GM18505 (cell line): ENCODE results near the gene MYO9B.

ENCODE experiments used
- ATAC-seq: cut with Tn5 transposase; IDR thresholded peaks from one replicate; pipeline ENCODE4 v1.9.1; 2021; ENCODE audit not compliant: unreplicated experiment
- POLR2A ChIP-seq: IDR thresholded peaks from 4 replicates; pipeline ENCODE4 v1.6.1; 2011; ENCODE audit warnings: borderline replicate concordance; ENCODE audit not compliant: insufficient read depth, insufficient read length; ENCODE audit errors: extremely low read depth

MYO9B gene

DNA sequence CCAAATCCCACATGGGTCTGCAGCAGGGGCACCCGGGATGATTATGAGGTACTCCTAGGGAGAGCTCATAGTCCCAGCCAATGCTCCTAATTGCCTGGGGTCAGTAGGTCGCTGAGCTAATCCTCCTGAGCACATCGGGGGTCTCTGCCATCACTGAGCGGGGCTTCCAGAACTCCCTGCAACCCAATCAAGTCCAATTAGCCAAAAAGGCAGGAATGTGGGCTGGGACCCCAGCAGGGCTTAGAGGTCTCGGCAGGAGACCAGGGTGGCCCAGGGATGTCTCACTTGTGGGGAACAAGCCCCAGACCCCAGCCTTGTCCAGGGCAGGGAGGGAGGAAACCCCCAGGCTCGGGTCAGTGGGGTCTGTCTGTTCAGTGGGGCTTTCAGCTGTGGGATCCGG, 31.8 kb upstream of the MYO9B start:
- no peak for ATAC-seq
- no peak for TF ChIP-seq POLR2A

DNA sequence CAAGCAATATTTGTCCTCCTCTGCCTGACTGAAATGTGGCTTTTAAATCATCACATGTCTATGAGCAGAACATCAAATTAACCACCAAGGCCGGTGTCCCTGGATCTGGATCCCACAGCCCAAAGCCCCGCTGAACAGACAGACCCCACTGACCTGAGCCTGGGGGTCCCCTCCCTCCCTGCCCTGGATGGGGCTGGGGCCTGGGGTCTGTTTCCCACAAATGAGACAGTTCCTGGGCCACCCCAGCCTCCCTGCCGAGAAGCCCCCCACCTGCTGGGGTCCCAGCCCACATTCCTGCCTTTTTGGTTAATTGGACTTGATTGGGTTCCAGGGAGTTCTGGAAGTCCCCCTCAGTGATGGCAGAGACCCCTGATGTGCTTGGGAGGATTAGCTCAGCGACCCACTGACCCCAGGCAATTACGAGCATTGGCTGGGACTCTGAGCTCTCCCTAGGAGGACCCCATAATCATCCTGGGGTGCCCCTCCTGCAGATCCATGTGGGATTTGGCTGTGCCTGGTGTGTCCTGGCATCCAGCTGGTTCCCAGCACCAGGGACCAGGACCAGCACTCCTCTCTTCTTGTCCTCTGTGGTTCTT, 29.6 kb upstream of the MYO9B start:
- no peak for TF ChIP-seq POLR2A

DNA sequence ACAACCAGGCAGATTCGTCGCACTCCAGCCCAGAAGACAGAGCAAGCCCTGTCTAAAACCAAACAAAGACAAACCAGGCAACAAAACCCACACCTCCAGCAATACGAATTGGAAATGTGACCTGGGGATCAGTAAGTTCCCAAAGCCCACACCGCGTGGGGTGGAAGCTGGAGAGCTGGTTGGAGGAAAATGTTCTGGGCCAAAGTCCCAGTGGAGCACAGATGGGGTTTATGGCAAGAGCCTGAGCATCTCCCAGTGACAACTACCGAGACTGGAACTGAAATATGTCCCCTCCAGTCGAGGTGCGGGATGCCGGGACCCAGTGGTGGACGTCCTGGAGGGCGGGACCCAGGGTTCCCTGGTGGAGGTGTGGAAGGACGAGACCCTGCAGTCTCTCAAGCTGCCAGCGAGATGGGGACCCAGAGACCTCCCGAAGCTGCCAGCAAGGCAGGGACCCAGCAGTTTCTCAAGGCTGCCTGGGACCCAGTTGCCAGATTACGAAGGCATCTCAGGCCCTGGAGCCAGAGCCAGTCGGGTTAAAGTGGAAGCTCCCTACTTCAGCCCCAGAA, 26.6 kb upstream of the MYO9B start:
- no peak for ATAC-seq

More for the DNA sequence above, 29.6 kb upstream of the MYO9B start:
- no peak for ATAC-seq

DNA sequence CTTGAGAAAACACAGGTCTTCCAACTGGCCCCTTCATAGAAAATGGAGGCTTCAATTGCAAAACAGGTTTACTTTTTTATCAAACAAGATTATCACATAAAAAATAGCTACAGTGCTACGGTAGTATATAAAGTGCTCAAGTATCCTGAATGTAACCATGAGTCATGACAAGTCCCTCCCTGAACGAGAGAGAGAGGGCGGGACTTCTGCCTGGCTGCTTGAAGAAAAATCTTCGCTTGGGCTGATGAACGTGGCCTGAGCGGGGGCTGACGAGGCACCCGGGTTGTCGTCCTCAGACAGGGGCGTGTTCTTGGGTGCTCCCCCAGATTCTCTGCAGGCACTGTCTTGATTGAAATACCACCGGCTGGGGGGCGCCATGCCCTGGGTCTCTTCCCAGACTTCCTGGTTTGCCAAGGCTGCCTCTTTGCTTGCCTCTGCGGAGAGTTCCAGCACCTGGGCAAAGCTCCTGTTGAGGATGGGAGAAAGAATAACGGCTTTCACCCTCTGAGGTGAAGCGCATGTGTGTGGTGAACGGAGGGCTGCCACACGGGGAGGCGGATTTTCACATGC, 25.8 kb upstream of the MYO9B start:
- no peak for ATAC-seq
- no peak for TF ChIP-seq POLR2A

More for the DNA sequence above, 26.6 kb upstream of the MYO9B start:
- TF ChIP-seq POLR2A, result no peak

DNA sequence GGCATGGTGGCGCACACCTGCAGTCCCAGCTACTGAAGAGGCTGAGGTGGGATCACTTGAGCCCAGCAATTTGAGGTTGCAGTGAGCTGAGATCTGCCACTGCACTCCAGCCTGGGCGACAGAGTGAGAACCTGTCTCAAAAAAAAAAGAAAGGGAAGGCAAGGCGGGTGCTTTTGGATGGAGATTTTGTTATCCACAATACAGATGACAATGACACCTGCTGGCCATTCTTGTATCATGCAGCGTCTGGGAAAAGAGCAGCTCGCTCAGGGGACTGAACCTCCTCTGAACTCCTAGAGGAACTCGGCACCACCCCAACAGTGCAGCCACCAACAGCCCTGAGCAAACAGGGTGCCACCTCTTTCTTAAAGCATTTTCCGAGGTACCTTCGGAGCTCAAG, 23.1 kb upstream of the MYO9B start:
- no peak for TF ChIP-seq POLR2A
- ATAC-seq, result no peak

DNA sequence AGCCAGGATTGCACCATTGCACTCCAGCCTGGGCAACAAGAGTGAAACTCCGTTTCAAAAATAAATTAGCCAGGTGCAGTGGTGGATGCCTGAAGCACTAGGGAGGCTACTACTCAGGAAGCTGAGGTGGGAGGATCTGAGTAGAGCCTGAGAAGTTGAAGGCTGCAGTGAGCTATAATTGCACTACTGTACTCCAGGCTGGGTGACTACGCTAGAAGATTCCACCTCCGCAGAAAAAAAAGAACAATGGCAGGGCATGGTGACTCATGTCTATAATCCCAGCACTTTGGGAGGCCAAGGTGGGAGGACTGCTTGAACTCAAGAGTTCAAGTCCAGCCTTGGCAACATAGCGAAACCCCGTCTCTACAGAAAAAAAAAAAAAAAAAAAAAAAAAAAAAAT, 20.8 kb upstream of the MYO9B start:
- ATAC-seq, result no peak
- TF ChIP-seq POLR2A, result no peak

DNA sequence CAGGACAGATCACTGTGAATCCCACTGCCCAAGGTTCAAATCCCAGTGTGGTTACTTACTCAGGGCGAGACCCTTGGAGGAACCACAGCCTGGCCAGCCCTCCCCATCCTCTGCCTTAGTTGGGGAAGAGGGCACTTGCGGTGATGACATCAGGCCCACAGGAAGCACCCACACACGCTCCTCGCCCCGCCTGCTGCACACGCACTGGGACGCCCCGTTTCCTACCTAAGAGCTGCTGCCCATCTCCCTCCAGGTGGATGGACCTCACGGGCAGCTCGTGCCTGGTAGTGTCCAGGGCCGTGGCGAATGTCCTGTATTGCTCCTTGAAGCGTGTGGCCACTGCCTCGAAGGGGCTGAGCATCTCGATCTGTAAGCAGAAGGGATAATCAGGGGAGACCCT, 19.9 kb upstream of the MYO9B start:
- ATAC-seq, result no peak
- no peak for TF ChIP-seq POLR2A

DNA sequence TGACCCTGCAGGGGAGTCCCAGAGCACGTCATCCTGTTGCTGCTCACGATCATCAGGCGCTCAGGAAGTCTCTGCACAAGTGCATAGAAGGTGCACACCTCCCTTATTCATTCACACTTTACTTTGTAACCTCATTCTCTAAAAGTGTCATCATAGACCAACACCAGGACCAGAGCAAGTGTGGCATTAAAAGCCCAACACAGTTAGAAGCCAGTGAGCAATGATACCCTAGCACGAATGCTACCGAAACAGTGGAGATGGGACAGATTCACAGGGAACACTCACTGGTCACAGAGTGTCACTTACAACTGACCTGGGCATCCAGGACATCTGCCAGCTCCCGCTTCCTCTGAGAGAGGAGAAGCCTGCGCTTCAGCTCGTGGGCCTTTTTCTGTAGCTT, 17.3 kb upstream of the MYO9B start:
- no peak for TF ChIP-seq POLR2A
- ATAC-seq, result no peak

DNA sequence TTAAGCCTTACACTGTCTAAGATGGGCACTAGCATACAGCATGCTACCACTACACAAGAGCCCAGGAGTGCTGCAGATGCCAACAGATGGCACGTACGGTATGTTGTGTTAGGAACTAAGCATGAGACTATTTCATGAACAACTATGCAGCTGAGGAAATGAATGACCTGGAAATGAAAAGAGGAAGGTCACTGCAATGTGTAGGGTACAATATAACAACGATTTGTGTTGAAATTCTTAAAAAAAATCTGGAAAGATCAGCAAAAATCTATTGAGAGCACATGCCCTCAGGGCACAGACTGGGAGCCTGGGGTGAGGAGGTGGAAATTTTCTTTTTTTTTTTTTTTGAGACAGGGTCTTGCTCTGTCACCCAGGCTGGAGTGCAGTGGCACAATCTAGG, 14.8 kb upstream of the MYO9B start:
- ATAC-seq, result no peak
- no peak for TF ChIP-seq POLR2A

DNA sequence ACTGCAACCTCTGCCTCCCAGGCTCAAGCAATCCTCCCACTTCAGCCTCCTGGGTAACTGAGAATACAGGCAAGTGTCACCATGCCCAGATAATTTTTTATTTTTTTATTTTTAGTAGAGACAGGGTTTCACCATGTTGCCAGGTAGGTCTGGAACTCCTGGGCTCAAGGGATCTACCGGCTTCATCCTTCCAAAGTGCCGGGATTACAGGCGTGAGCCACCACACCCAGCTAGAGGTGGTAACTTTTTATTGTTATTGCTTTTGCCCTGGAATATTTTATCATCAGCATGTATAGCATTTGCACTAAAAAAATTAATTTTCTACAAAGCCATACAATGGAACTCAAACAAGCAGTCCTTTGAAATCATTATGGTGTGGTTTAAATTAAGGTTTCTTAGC, 14.4 kb upstream of the MYO9B start:
- no peak for TF ChIP-seq POLR2A

DNA sequence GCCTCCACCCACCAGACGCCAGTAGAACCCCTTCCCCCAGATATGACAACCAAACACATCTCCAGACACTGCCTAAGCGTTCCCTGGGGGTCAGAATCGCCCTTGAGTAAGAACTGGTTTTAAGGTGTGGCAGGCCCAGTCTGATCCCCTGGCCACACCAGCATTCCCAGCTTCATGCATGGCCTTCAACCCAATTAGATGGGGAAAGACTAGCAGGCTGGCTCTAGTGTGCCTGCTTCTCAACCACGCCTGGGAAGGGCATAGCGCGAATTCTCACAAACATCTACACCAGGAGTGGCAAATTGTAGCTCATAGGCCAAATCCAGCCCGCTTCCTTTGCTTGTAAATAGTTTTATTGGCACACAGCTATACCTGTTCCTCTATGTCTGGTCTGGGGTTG, 13.9 kb upstream of the MYO9B start:
- no peak for TF ChIP-seq POLR2A
- ATAC-seq, result no peak

More for the DNA sequence above, 14.4 kb upstream of the MYO9B start:
- ATAC-seq, result no peak

DNA sequence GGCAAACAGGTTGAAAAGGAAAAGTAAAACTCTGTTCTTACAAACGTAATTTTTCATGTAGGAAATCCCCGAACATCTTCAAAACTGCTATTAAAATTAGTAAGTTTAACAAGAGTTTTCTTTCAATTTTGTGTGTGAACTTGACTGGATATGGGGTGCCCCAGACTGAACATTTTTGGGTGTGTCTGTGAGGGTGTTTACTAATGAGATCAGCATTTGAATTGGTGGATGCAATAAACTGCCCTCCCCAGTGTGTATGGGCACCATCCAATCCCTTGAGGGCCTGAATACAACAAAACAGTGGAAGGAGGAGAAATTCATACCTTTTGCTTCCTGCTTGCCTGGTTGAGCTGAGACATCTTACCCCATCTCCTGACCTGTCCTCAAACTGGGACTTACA, 12.1 kb upstream of the MYO9B start:
- no peak for ATAC-seq
- no peak for TF ChIP-seq POLR2A

DNA sequence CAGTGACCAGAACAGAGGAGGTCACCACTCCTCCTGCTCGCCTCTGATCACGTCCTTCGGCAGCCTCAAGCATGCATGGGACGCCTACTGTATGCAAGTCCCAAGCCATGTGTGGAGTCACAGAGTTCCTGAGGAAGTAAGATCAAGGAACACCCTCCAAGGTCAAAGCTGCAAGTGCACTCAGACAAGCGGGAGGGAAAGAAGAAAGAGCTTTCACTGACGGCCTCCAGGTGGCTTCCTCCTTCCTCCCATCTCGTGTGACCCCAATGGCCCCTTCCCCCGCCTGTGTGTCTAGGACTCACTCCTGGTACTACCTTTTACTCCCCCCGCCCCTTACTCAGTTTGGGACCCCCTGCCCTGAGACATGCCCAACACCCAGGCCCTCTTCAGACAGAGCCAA, 6.4 kb upstream of the MYO9B start:
- TF ChIP-seq POLR2A, result no peak

DNA sequence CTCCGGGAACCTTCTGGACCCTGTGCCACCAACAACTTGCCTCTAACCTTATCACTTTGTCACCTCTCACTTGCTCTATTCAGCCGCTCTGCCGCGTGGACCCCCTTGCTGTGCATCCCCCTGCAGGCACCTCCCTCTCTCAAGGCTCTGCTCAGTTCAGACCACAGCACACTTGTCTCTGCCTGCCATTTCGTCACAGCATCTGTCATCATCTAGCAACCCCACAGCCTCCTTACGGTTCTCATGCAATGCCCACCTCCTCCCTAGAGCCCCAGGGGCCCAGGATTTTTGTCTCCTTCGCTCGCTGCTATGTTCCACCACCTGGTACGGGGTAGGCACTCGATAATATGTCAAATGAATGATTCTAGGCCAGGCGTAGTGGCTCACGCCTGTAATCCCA, 5.2 kb upstream of the MYO9B start:
- no peak for ATAC-seq
- TF ChIP-seq POLR2A, result no peak

More for the DNA sequence above, 6.4 kb upstream of the MYO9B start:
- no peak for ATAC-seq
